Ishikawa (cell line): ENCODE results near the gene AP5S1.

ENCODE experiments used
- CEBPB ChIP-seq: IDR thresholded peaks from 2 replicates; pipeline ENCODE4 v1.6.1; 2012
- CREB1 ChIP-seq: IDR thresholded peaks from 2 replicates; pipeline ENCODE4 v1.6.1; 2012; ENCODE audit warnings: low read depth
- EGR1 ChIP-seq: IDR thresholded peaks from 2 replicates; pipeline ENCODE4 v1.6.1; 2012
- EP300 ChIP-seq: IDR thresholded peaks from 2 replicates; pipeline ENCODE4 v1.6.1; 2012; ENCODE audit warnings: borderline replicate concordance
- FOXM1 ChIP-seq: IDR thresholded peaks from 2 replicates; pipeline ENCODE4 v1.6.1; 2012; ENCODE audit warnings: low read depth, borderline replicate concordance
- MAX ChIP-seq: IDR thresholded peaks from 2 replicates; pipeline ENCODE4 v1.6.1; 2012
- NFIC ChIP-seq: IDR thresholded peaks from 2 replicates; pipeline ENCODE4 v1.6.1; 2012
- RAD21 ChIP-seq: IDR thresholded peaks from 2 replicates; pipeline ENCODE4 v1.6.1; 2012; ENCODE audit warnings: low read depth
- REST ChIP-seq: IDR thresholded peaks from 2 replicates; pipeline ENCODE4 v1.6.1; 2012; ENCODE audit warnings: low read depth, mild to moderate bottlenecking
- TAF1 ChIP-seq: IDR thresholded peaks from 2 replicates; pipeline ENCODE4 v1.6.1; 2012; ENCODE audit warnings: low read depth, mild to moderate bottlenecking
- TCF12 ChIP-seq: IDR thresholded peaks from 2 replicates; pipeline ENCODE4 v1.6.1; 2012; ENCODE audit warnings: low read depth
- TEAD4 ChIP-seq: IDR thresholded peaks from 2 replicates; pipeline ENCODE4 v1.6.1; 2012
- YY1 ChIP-seq: IDR thresholded peaks from 2 replicates; pipeline ENCODE4 v1.6.1; 2012; ENCODE audit warnings: low read depth
- ZBTB7A ChIP-seq: IDR thresholded peaks from 2 replicates; pipeline ENCODE4 v1.6.1; 2012; ENCODE audit warnings: low read depth
- TF ChIP-seq, protein P1 (sequence below): IDR thresholded peaks from 2 replicates; pipeline ENCODE4 v1.6.1; 2012

AP5S1 gene

DNA sequence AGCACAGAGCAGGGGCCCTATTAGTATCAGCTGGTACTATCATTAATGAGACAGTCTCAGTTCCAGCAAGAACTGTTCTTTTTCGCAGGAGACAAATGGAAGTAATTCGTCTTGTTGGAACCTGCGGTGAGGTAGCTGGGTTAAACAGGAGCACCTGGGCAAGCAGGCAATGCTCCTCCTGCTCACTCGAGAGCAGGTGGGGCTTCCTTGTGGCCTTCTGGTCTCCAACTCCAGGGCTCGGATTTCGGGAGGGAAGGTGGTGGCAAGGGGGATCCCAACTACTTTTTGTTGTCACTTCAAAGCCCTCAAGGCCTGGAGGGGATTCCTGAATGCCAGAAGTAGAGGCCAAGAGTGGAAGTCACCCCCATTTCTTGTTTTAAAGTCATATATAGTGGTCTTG lies 37.8 kb upstream of the AP5S1 start:
- TF ChIP-seq REST, result no peak
- no peak for TF ChIP-seq FOXM1
- no peak for TF ChIP-seq CREB1
- TF ChIP-seq TCF12, result no peak
- no peak for TF ChIP-seq YY1

GRCh38 chr20:3783068-3783489 lies 37.3 kb upstream of the AP5S1 start:
- TF ChIP-seq RAD21, result no peak
- TF ChIP-seq YY1, result no peak
- TF ChIP-seq TEAD4, result no peak
- no peak for TF ChIP-seq TAF1
- TF ChIP-seq EP300, result no peak
- no peak for TF ChIP-seq REST
- TF ChIP-seq CEBPB, result no peak
- no peak for TF ChIP-seq NFIC
- no peak for TF ChIP-seq EGR1
- no peak for TF ChIP-seq ZBTB7A
- TF ChIP-seq FOXM1, result no peak

DNA sequence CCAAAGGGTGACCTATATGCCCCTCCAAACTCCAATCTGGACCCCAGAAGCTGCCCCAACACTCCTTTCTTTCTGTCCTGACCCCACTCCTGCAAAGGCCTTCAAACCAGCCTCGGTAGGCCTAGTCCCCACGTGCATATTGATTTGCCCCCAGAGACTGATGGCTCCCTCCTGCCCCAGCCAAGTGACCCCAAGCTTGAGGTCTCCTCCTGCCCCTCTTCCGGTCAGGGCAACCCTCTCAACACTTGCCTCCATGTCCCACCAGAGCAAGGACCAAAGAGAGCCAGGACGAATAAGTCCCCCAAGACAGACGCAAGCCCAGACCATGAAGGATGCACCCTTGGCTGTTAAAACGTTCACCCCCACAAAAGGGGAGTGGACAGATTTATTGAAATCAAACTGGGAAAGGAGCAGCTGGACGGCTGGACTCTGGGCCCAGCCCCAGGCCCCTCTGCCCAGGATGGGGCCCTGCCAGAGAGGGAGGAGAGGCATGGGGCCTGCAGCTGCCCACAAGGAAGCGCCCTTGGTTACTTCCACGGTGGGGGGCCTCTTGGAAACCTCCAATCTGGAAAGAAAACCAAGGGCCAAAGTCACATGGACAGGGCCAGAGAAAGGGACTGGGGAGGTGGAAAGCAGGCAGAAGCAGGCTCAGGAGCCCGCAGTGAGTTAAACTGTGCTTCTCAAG lies 36.7 kb upstream of the AP5S1 start:
- TF ChIP-seq EGR1 (no peak), FOXM1 (no peak), CEBPB (no peak), ZBTB7A (no peak), REST (no peak), TEAD4 (no peak), MAX (no peak), EP300 (no peak), TCF12 (no peak), RAD21 (no peak), NFIC (no peak), CREB1 (no peak)
- TF ChIP-seq, protein P1, sequence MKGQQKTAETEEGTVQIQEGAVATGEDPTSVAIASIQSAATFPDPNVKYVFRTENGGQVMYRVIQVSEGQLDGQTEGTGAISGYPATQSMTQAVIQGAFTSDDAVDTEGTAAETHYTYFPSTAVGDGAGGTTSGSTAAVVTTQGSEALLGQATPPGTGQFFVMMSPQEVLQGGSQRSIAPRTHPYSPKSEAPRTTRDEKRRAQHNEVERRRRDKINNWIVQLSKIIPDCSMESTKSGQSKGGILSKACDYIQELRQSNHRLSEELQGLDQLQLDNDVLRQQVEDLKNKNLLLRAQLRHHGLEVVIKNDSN, result no peak

- TF ChIP-seq CEBPB (no peak), NFIC (no peak), TEAD4 (no peak), REST (peak; percentile 58), TCF12 (no peak)
- TF ChIP-seq, protein P1, result no peak
Observed at GRCh38 chr20:3784216-3784853, 36.0 kb upstream of the AP5S1 start.
